Common myeloid progenitor, CD34-positive (primary cell): Measurements from ENCODE around the gene SLIT1.

Source experiments
- CTCF ChIA-PET: fragments of 350-600 bp; sonication (Branson Sonifier 250); formaldehyde crosslinking; loops from one replicate; lab custom pipeline; 2021; ENCODE audit warnings: antibody characterized with exemption; lab: Charles Lee
- POLR2A ChIA-PET: fragments of 350-600 bp; sonication (Branson Sonifier 250); formaldehyde crosslinking; loops from one replicate; lab custom pipeline; 2021; ENCODE audit warnings: antibody characterized with exemption; lab: Charles Lee
- DNase-seq, 3 donors: peaks; one replicate each; pipeline versions ENCODE4 v3.0.0 to v3.0.0-alpha.2; 2013
- H3K27ac ChIP-seq, 2 experiments: 1 replicate in 1 of 2; 2 replicates in 1 of 2; pipeline ENCODE4 v1.7.0; 2013; ENCODE audit warnings: inconsistent platforms in 2 of 2, low read length in 2 of 2, mild to moderate bottlenecking in 2 of 2, low read depth in 1 of 2, moderate library complexity in 1 of 2; ENCODE audit not compliant: severe bottlenecking in 2 of 2, insufficient read depth in 1 of 2, poor library complexity in 1 of 2
- H3K27me3 ChIP-seq, 5 experiments: replicated peaks in 2 of 5; 1 replicate in 3 of 5; 2 replicates in 2 of 5; pipeline versions ENCODE4 v1.6.1 to v1.7.0; 2013; ENCODE audit warnings: low read length in 4 of 5, mild to moderate bottlenecking in 2 of 5, moderate library complexity in 2 of 5, inconsistent platforms in 1 of 5; ENCODE audit not compliant: insufficient read depth in 5 of 5, control insufficient read depth in 4 of 5
- H3K36me3 ChIP-seq, 4 experiments: 1 replicate in 2 of 4; 2 replicates in 2 of 4; pipeline versions ENCODE4 v1.6.1 to v1.7.0; 2013; ENCODE audit warnings: low read length in 3 of 4, control low read depth in 1 of 4, mild to moderate bottlenecking in 1 of 4; ENCODE audit not compliant: control insufficient read depth in 4 of 4, insufficient read depth in 4 of 4
- H3K4me1 ChIP-seq, 4 experiments: 1 replicate in 3 of 4; 2 replicates in 1 of 4; pipeline versions ENCODE4 v1.6.1 to v1.7.1; 2013; ENCODE audit warnings: low read length in 3 of 4, mild to moderate bottlenecking in 3 of 4, control low read depth in 1 of 4, inconsistent platforms in 1 of 4, moderate library complexity in 1 of 4; ENCODE audit not compliant: control insufficient read depth in 4 of 4, insufficient read depth in 4 of 4; ENCODE audit errors: control extremely low read depth in 1 of 4
- H3K4me3 ChIP-seq, 7 experiments: 1 replicate in 4 of 7; 2 replicates in 3 of 7; pipeline versions ENCODE4 v1.5.1 to v1.7.0; 2013; ENCODE audit warnings: mild to moderate bottlenecking in 7 of 7, low read length in 6 of 7, moderate library complexity in 6 of 7, inconsistent platforms in 2 of 7, low read depth in 2 of 7, control low read depth in 1 of 7; ENCODE audit not compliant: insufficient read depth in 4 of 7, control insufficient read depth in 1 of 7; ENCODE audit errors: extremely low read depth in 1 of 7
- H3K9me3 ChIP-seq, 5 experiments: 1 replicate in 4 of 5; 2 replicates in 1 of 5; pipeline versions ENCODE4 v1.6.1 to v1.7.1; 2013; ENCODE audit warnings: low read length in 4 of 5, mild to moderate bottlenecking in 2 of 5, inconsistent platforms in 1 of 5, low read depth in 1 of 5, moderate library complexity in 1 of 5; ENCODE audit not compliant: control insufficient read depth in 4 of 5, insufficient read depth in 2 of 5; ENCODE audit errors: control extremely low read depth in 1 of 5
- WGBS: methylation state at CpG from one replicate; pipeline ENCODE4 v1.1.5; 2013; ENCODE audit not compliant: insufficient coverage; 5-methylcytosine and 5-hydroxymethylcytosine counted together

The SLIT1 gene

GRCh38 chr10:96992721-96993120 lies 193.0 kb downstream of the SLIT1 start:
- POLR2A ChIA-PET: no interaction called here
- H3K36me3 ChIP-seq: peaks cover 0 to 3% (median under 1%) of the 10 kb centered on the region in 4 experiments
- 70% methylated on average over 1 of the region's 1 CpG for WGBS
- H3K27ac ChIP-seq: no peak overlapping the region
- CTCF ChIA-PET: interaction anchor here (1.1 to 1.5 kb wide), 2 partner anchors 30 to 349 kb away, joined by 3 read pairs; no protein-coding TSS in a partner anchor
- H3K4me3 ChIP-seq: no peak overlapping the region
- no peaks in the 10 kb centered on the region for H3K9me3 ChIP-seq
- no peaks in the 10 kb centered on the region for H3K27me3 ChIP-seq
- DNase-seq: peak in 2 of 3 donors; percentile 43 to 62
- H3K4me1 ChIP-seq: peaks cover 0 to 8% (median 3%) of the 10 kb centered on the region in 4 experiments

- H3K27me3 ChIP-seq: no peaks in the 10 kb centered on the region
- no peak overlapping the region for H3K4me3 ChIP-seq
- peaks cover 0 to 3% (median 1%) of the 10 kb centered on the region in 4 experiments for H3K36me3 ChIP-seq
- no peaks in the 10 kb centered on the region for H3K9me3 ChIP-seq
- ChIA-PET CTCF (interaction anchor here (0.7 to 1.5 kb wide), 3 partner anchors 10 to 29 kb away, joined by 3 read pairs; no protein-coding TSS in a partner anchor), POLR2A (no interaction called here)
- H3K4me1 ChIP-seq: peaks cover 2 to 16% (median 6%) of the 10 kb centered on the region in 4 experiments
- DNase-seq: no peak
- WGBS: 93% methylated on average over 6 of the region's 7 CpGs
- no peak overlapping the region for H3K27ac ChIP-seq
These were observed 194.4 kb downstream of the SLIT1 start for GRCh38 chr10:96991313-96991841.

GRCh38 chr10:96988426-96988825 lies 197.3 kb downstream of the SLIT1 start:
- POLR2A ChIA-PET: no interaction called here
- CTCF ChIA-PET: interaction anchor here (1.2 to 1.3 kb wide), 2 partner anchors 158 to 348 kb away, joined by 3 read pairs; no protein-coding TSS in a partner anchor
- Histone ChIP-seq H3K4me1 (peaks cover 16 to 36% (median 33%) of the 10 kb centered on the region in 4 experiments), H3K27ac (no peak overlapping the region), H3K9me3 (no peaks in the 10 kb centered on the region), H3K4me3 (no peak overlapping the region), H3K36me3 (peaks cover 0 to 3% (median 1%) of the 10 kb centered on the region in 4 experiments), H3K27me3 (no peaks in the 10 kb centered on the region)
- WGBS: 100% methylated on average over 1 of the region's 4 CpGs
- no peak for DNase-seq

- no CpG with 5 or more reads among the region's 3 CpGs for WGBS
- Histone ChIP-seq H3K4me1 (peaks cover 16 to 42% (median 36%) of the 10 kb centered on the region in 4 experiments), H3K9me3 (no peaks in the 10 kb centered on the region), H3K27ac (no peak overlapping the region), H3K36me3 (peaks cover 0 to 3% (median 1%) of the 10 kb centered on the region in 4 experiments), H3K4me3 (no peak overlapping the region), H3K27me3 (no peaks in the 10 kb centered on the region)
- DNase-seq: no peak
- POLR2A ChIA-PET: no interaction called here
- CTCF ChIA-PET: interaction anchor here (1.0 to 6.9 kb wide), 6 partner anchors 23 to 347 kb away, joined by 3 to 67 read pairs (median 4); no protein-coding TSS in a partner anchor
These were observed 197.9 kb downstream of the SLIT1 start for GRCh38 chr10:96987842-96988175.

- peaks cover 0 to 5% (median 2%) of the 10 kb centered on the region in 4 experiments for H3K36me3 ChIP-seq
- no peaks in the 10 kb centered on the region for H3K9me3 ChIP-seq
- no peaks in the 10 kb centered on the region for H3K27me3 ChIP-seq
- ChIA-PET POLR2A (no interaction called here), CTCF (interaction anchor here (0.8 to 6.9 kb wide), 9 partner anchors 8 to 347 kb away, joined by 3 to 67 read pairs (median 4); no protein-coding TSS in a partner anchor)
- no peak overlapping the region for H3K4me3 ChIP-seq
- DNase-seq: no peak
- peak overlapping the region in 1 of 2 experiments; percentile 17 for H3K27ac ChIP-seq
- 100% methylated on average over 2 of the region's 2 CpGs for WGBS
- peaks cover 16 to 46% (median 36%) of the 10 kb centered on the region in 4 experiments for H3K4me1 ChIP-seq
These were observed 198.5 kb downstream of the SLIT1 start for GRCh38 chr10:96987141-96987841.

GRCh38 chr10:96986200-96986856 lies 199.4 kb downstream of the SLIT1 start:
- ChIA-PET CTCF (interaction anchor here (0.8 to 6.9 kb wide), 9 partner anchors 9 to 346 kb away, joined by 3 to 67 read pairs (median 5); no protein-coding TSS in a partner anchor), POLR2A (interaction anchor here (0.6 kb wide), 1 partner anchor 187 kb away, joined by 3 read pairs; no protein-coding TSS in a partner anchor)
- H3K27me3 ChIP-seq: no peaks in the 10 kb centered on the region
- H3K27ac ChIP-seq: no peak overlapping the region
- H3K9me3 ChIP-seq: no peaks in the 10 kb centered on the region
- peak in 2 of 3 donors; percentile 41 to 54 for DNase-seq
- whole genome bisulfite sequencing: 86% methylated on average over 5 of the region's 6 CpGs
- peaks cover 2 to 15% (median 9%) of the 10 kb centered on the region in 4 experiments for H3K36me3 ChIP-seq
- H3K4me1 ChIP-seq: peaks cover 16 to 49% (median 36%) of the 10 kb centered on the region in 4 experiments
- H3K4me3 ChIP-seq: no peak overlapping the region
